Mucosa of gallbladder (tissue), 1 donor: ENCODE data around the gene EYS. TPM values are rescaled to one million over a fixed set of nuclear protein-coding genes. Genes with fewer than 3 reads are reported as not detected.

Source experiments
- DNase-seq: peaks from one replicate; pipeline ENCODE4 v3.0.0-alpha.2; 2020; ENCODE audit warnings: low spot score
- total RNA-seq: library from RNA; stranded (reverse); gene quantifications from one replicate; pipeline ENCODE4 v1.2.1, GENCODE V29; 2021
- donor health status: DM: no; HTN: no; CAD: no.

EYS gene
- total RNA-seq, 1 donor from 2014 or later = not detected

GRCh38 chr6:64969139-64969538, 737.9 kb downstream of the EYS start:
- DNase-seq = no peak

GRCh38 chr6:64955435-64955848, 751.6 kb downstream of the EYS start:
- no peak for DNase-seq

- no peak for DNase-seq
These were observed 757.8 kb downstream of the EYS start for GRCh38 chr6:64949257-64949656.

GRCh38 chr6:64948261-64948660, 758.8 kb downstream of the EYS start:
- DNase-seq = no peak

GRCh38 chr6:64945450-64945849, 761.6 kb downstream of the EYS start:
- no peak for DNase-seq

GRCh38 chr6:64932486-64932885, 774.5 kb downstream of the EYS start:
- no peak for DNase-seq

- no peak for DNase-seq
These were observed 776.3 kb downstream of the EYS start for GRCh38 chr6:64930681-64931080.

GRCh38 chr6:64926051-64926450, 781.0 kb downstream of the EYS start:
- DNase-seq = no peak

GRCh38 chr6:64920257-64920656, 786.8 kb downstream of the EYS start:
- DNase-seq = no peak

- DNase-seq = no peak
These were observed 792.9 kb downstream of the EYS start for GRCh38 chr6:64914124-64914523.

GRCh38 chr6:64912966-64913365, 794.1 kb downstream of the EYS start:
- DNase-seq = no peak

- DNase-seq = no peak
These were observed 798.9 kb downstream of the EYS start for GRCh38 chr6:64908104-64908503.

GRCh38 chr6:64904616-64905015, 802.4 kb downstream of the EYS start:
- DNase-seq = no peak

- no peak for DNase-seq
These were observed 804.4 kb downstream of the EYS start for GRCh38 chr6:64902596-64902995.

GRCh38 chr6:64896939-64897338, 810.1 kb downstream of the EYS start:
- DNase-seq = no peak

- no peak for DNase-seq
These were observed 811.1 kb downstream of the EYS start for GRCh38 chr6:64895945-64896344.

GRCh38 chr6:64890609-64891008, 816.4 kb downstream of the EYS start:
- DNase-seq = no peak

GRCh38 chr6:64889144-64889543, 817.9 kb downstream of the EYS start:
- DNase-seq = no peak

GRCh38 chr6:64874776-64875175, 832.2 kb downstream of the EYS start:
- DNase-seq = no peak

- DNase-seq = no peak
These were observed 834.4 kb downstream of the EYS start for GRCh38 chr6:64872633-64873032.

- no peak for DNase-seq
These were observed 845.9 kb downstream of the EYS start for GRCh38 chr6:64861039-64861651.

- DNase-seq = no peak
These were observed 846.8 kb downstream of the EYS start for GRCh38 chr6:64860203-64860602.

- no peak for DNase-seq
These were observed 856.9 kb downstream of the EYS start for GRCh38 chr6:64850121-64850520.

- no peak for DNase-seq
These were observed 858.6 kb downstream of the EYS start for GRCh38 chr6:64848467-64848866.
